ENCODE measurements around the gene CYB561D2. TPM values are rescaled to one million over a fixed set of nuclear protein-coding genes. Genes with fewer than 3 reads are reported as not detected.

Gene CYB561D2
- total and polyA plus RNA-seq, 2 of the 13 experiments (the other 11 are each of a cell fraction or from before 2014, with no cell fraction given) = 11.1 to 17.2 TPM

DNA sequence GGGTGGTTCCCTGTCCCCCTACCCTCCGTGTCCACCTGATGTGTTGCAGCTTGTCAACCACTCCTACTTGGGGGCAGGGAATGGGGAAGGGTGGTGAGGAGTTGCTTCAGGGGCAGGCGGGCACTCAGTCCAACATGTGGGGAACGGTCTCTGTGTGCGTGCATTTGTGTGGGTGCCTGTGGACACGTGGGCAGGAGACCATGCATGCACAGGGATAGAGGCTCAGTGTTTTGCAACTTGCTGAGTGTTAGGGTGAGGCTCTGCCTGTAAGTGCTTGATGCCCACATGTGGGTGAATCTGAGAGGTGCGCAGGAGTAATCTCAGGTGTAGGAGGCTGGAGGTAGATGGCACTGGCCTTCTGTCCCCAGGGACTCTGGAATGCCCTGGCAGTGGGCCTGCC lies 33.1 kb downstream of the CYB561D2 start (continued):
- TF ChIP-seq, protein P1, sequence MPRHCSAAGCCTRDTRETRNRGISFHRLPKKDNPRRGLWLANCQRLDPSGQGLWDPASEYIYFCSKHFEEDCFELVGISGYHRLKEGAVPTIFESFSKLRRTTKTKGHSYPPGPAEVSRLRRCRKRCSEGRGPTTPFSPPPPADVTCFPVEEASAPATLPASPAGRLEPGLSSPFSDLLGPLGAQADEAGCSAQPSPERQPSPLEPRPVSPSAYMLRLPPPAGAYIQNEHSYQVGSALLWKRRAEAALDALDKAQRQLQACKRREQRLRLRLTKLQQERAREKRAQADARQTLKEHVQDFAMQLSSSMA (CRISPR knock-in tag; IDR thresholded peaks at IDR 0.05) = no peak
- TF ChIP-seq BCL6 (CRISPR knock-in tag; IDR thresholded peaks at IDR 0.05) (no peak), RELA (CRISPR knock-in tag; IDR thresholded peaks at IDR 0.05) (no peak), TEF (CRISPR knock-in tag; IDR thresholded peaks at IDR 0.05) (no peak), SMC3 (IDR thresholded peaks at IDR 0.05; ENCODE audit: low read length) (no peak), ZEB1 (IDR thresholded peaks at IDR 0.05; ENCODE audit: insufficient replicate concordance, low read depth) (no peak), IKZF1 (IDR thresholded peaks at IDR 0.05) (no peak), BCLAF1 (IDR thresholded peaks at IDR 0.05) (no peak)

GRCh38 chr3:50385754-50386153 lies 35.1 kb downstream of the CYB561D2 start:
- Histone ChIP-seq H3K4me3 (replicated peaks in 1 of 3; ENCODE audit: insufficient read depth in 1 of 3, low read depth in 2 of 3, low read length in 3 of 3) (no peak overlapping the region), H4K20me1 (ENCODE audit: insufficient read depth, low read length) (no peaks in the 10 kb centered on the region), H3K4me2 (ENCODE audit: low read depth, low read length) (no peak overlapping the region), H2AFZ (ENCODE audit: low read length) (no peak overlapping the region), H3K27me3 (ENCODE audit: control insufficient read depth in 1 of 2, insufficient read depth in 2 of 2, low read length in 2 of 2) (peaks cover 10 to 71% of the 10 kb centered on the region in 2 experiments), H3K9me3 (ENCODE audit: low read length) (no peaks in the 10 kb centered on the region), H3K79me2 (ENCODE audit: insufficient read depth, low read length) (no peaks in the 10 kb centered on the region), H3K36me3 (replicated peaks in 1 of 2; ENCODE audit: control insufficient read depth in 1 of 2, insufficient read depth in 2 of 2, low read length in 2 of 2) (no peaks in the 10 kb centered on the region), H3K9ac (ENCODE audit: insufficient read depth, low read depth, low read length) (no peak overlapping the region), H3K27ac (ENCODE audit: extremely low read length, insufficient read depth, low read length) (no peak overlapping the region), H3K4me1 (ENCODE audit: insufficient read depth, low read length) (peaks cover 16% of the 10 kb centered on the region)
- ChIA-PET CTCF (ENCODE audit: low intra/inter-chr PET ratio, low total read pairs) (no interaction called here), POLR2A (no interaction called here)
- 45% methylated on average over 13 of the region's 13 CpGs for WGBS (ENCODE audit: low lambda C conversion rate)
- ATAC-seq = no peak
- no peak for DNase-seq (ENCODE audit: low spot score)
- intact Hi-C loops (cut with micrococcal nuclease; ENCODE audit: unreplicated experiment) = no loop called here
- in situ Hi-C loops (cut with HindIII; ENCODE audit: extremely low pct_ligation_motif_present, low pct_unique_long_range_greater_than_20kb) = no loop called here
- BruUV-seq (replicated peaks) = no TSS peak
- no peak for FAIRE-seq
- TF ChIP-seq, protein P2, sequence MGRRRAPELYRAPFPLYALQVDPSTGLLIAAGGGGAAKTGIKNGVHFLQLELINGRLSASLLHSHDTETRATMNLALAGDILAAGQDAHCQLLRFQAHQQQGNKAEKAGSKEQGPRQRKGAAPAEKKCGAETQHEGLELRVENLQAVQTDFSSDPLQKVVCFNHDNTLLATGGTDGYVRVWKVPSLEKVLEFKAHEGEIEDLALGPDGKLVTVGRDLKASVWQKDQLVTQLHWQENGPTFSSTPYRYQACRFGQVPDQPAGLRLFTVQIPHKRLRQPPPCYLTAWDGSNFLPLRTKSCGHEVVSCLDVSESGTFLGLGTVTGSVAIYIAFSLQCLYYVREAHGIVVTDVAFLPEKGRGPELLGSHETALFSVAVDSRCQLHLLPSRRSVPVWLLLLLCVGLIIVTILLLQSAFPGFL (CRISPR knock-in tag; IDR thresholded peaks at IDR 0.05) = no peak
- TF ChIP-seq ZNF674 (CRISPR knock-in tag; IDR thresholded peaks at IDR 0.05; ENCODE audit: low read depth) = no peak
- TF ChIP-seq ZNF567 (CRISPR knock-in tag; IDR thresholded peaks at IDR 0.05; ENCODE audit: borderline replicate concordance) = no peak
- no peak for TF ChIP-seq CHCHD3 (CRISPR knock-in tag; IDR thresholded peaks at IDR 0.05)
- no peak for TF ChIP-seq NFYB (CRISPR knock-in tag; IDR thresholded peaks at IDR 0.05)
- TF ChIP-seq XRCC5 (optimal IDR thresholded peaks at IDR 0.05; ENCODE audit: low read length) = no peak
- no peak for TF ChIP-seq SIN3B (IDR thresholded peaks at IDR 0.05; ENCODE audit: low read length)
